Spleen (tissue), 11 donors: Measurements from ENCODE around the gene DNMT1. TPM values are rescaled to one million over a fixed set of nuclear protein-coding genes. Genes with fewer than 3 reads are reported as not detected.
"Not testable (repeated sequence)": the region's sequence is repeated elsewhere in the genome, so short reads cannot be mapped to it uniquely, and the experiment has no call there.

Source experiments
- DNase-seq: peaks from one replicate; pipeline ENCODE4 v3.0.0-alpha.2; 2020
- H3K27ac ChIP-seq, 8 donors: fragments of 200-600 bp; sonication (generic) in 7 of 8; 1 replicate in 4 of 8; 2 replicates in 4 of 8; pipeline versions ENCODE4 v1.5.0 to v1.8.0; 2016 to 2021; ENCODE audit warnings: inconsistent platforms in 4 of 8, mild to moderate bottlenecking in 4 of 8, moderate library complexity in 1 of 8
- H3K27me3 ChIP-seq, 7 donors: fragments of 200-600 bp; sonication (generic) in 6 of 7; replicated peaks in 1 of 7; 1 replicate in 4 of 7; 2 replicates in 3 of 7; pipeline versions ENCODE4 v1.5.0 to v1.8.0; 2016 to 2021; ENCODE audit warnings: inconsistent platforms in 3 of 7, mild to moderate bottlenecking in 1 of 7
- H3K36me3 ChIP-seq, 6 donors: fragments of 200-600 bp; sonication (generic) in 5 of 6; 1 replicate in 4 of 6; 2 replicates in 2 of 6; pipeline versions ENCODE4 v1.5.0 to v1.8.0; 2016 to 2021; ENCODE audit warnings: inconsistent platforms in 2 of 6
- H3K4me1 ChIP-seq, 6 donors: fragments of 200-600 bp; sonication (generic) in 5 of 6; 1 replicate in 3 of 6; 2 replicates in 3 of 6; pipeline versions ENCODE4 v1.5.0 to v1.8.0; 2016 to 2021; ENCODE audit warnings: inconsistent platforms in 3 of 6
- H3K4me3 ChIP-seq, 8 donors: fragments of 200-600 bp; sonication (generic) in 7 of 8; 1 replicate in 4 of 8; 2 replicates in 4 of 8; pipeline versions ENCODE4 v1.5.0 to v1.8.0; 2016 to 2021; ENCODE audit warnings: inconsistent platforms in 4 of 8, mild to moderate bottlenecking in 4 of 8, moderate library complexity in 2 of 8
- H3K9me3 ChIP-seq, 8 donors: fragments of 200-600 bp; sonication (generic) in 7 of 8; 1 replicate in 4 of 8; 2 replicates in 4 of 8; pipeline versions ENCODE4 v1.5.0 to v1.8.0; 2016 to 2021; ENCODE audit warnings: inconsistent platforms in 4 of 8
- POLR2A ChIP-seq, 3 donors: fragments of 450-650 bp; IDR thresholded peaks; one replicate each; pipeline ENCODE4 v1.5.1; 2017; ENCODE audit warnings: antibody characterized with exemption in 3 of 3, mild to moderate bottlenecking in 1 of 3
- POLR2AphosphoS5 ChIP-seq, 3 donors: sonication (generic); formaldehyde crosslinking; IDR thresholded peaks; one replicate each; pipeline ENCODE4 v1.5.1; 2017; ENCODE audit warnings: antibody characterized with exemption in 3 of 3
- WGBS, 5 donors: extraction: QIAGEN DNeasy Blood & Tissue Kit in 3 of 5; methylation state at CpG; one replicate each; pipeline versions ENCODE4 v1.1.5 to v1.1.7; 2013 to 2018; 5-methylcytosine and 5-hydroxymethylcytosine counted together
- intact Hi-C: fragments of 100-400 bp; cut with DNase I; formaldehyde crosslinking; loops from one replicate; pipeline ENCODE4 v1.15.0; 2023; ENCODE audit warnings: low total_unique reads
- polyA plus RNA-seq, 3 donors: library from polyadenylated mRNA; stranded (reverse); fragments of 200-250 nt; gene quantifications; one replicate each; pipeline ENCODE4 v1.2.1, GENCODE V29; 2013
- total RNA-seq, 7 donors: library from RNA; depleted of rRNA in 3 of 7; stranded (reverse); fragments of >200 nt in 3 of 7; fragmentation: NEBNext Ultra II Directional in 4 of 7; extraction: Animal tissue kit (Norgen Biotek cat#: 25700) in 4 of 7; gene quantifications; one replicate each; pipeline versions ENCODE4 v1.1.0 to v1.2.1, GENCODE V29; 2016 to 2021
- TF ChIP-seq, protein P1 (sequence below), 11 experiments: fragments of 200-600 bp in 7 of 11; fragments of 450-650 bp in 4 of 11; sonication (generic) in 4 of 11; IDR thresholded peaks in 8 of 11; conservative IDR thresholded peaks in 3 of 11; 1 replicate in 7 of 11; 2 replicates in 4 of 11; pipeline versions ENCODE4 v1.4.0 to v1.8.0; 2016 to 2021; ENCODE audit warnings: antibody characterized with exemption in 11 of 11, inconsistent platforms in 4 of 11, mild to moderate bottlenecking in 1 of 11
- donor health status: healthy with polysubstance abuse.
- donor health status: DM: no; HTN: no; CAD: no; lungs with moderate emphysema.
- donor health status: DM: no; HTN: no; CAD: no.
- donor health status: Bipolar disorder and iron deficiency.
- donor health status: healthy.
- donor health status: DM: no; HTN: no; CAD: no.
- donor health status: DM: yes; HTN: yes; CAD: no.

The DNMT1 gene
- total and polyA plus RNA-seq, 10 donors, result 40.6 to 131 (median 71.8) TPM

DNA sequence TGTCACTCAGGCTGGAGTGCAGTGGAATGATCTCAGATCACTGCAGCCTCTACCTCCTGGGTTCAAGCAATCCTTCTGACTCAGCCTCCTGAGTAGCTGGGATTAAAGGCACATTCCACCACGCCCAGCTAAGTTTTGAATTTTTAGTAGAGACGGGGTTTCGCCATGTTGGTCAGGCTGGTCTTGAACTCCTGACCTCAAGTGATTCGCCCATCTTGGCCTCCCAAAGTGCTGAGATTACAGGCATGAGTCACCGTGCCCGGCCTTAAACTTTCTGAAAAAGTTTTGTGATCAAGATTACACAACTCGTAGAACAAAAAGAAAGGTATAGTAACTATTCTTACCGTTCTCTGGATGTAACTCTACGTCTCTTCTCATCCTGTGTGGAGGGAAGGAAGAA is 21.2 kb downstream of the DNMT1 start:
- TF ChIP-seq, protein P1, sequence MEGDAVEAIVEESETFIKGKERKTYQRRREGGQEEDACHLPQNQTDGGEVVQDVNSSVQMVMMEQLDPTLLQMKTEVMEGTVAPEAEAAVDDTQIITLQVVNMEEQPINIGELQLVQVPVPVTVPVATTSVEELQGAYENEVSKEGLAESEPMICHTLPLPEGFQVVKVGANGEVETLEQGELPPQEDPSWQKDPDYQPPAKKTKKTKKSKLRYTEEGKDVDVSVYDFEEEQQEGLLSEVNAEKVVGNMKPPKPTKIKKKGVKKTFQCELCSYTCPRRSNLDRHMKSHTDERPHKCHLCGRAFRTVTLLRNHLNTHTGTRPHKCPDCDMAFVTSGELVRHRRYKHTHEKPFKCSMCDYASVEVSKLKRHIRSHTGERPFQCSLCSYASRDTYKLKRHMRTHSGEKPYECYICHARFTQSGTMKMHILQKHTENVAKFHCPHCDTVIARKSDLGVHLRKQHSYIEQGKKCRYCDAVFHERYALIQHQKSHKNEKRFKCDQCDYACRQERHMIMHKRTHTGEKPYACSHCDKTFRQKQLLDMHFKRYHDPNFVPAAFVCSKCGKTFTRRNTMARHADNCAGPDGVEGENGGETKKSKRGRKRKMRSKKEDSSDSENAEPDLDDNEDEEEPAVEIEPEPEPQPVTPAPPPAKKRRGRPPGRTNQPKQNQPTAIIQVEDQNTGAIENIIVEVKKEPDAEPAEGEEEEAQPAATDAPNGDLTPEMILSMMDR (IDR thresholded peaks at IDR 0.05 in 8 of 11, conservative IDR thresholded peaks at IDR 0.05 in 3 of 11), result no peak
- TF ChIP-seq POLR2AphosphoS5 (IDR thresholded peaks at IDR 0.05) (no peak), POLR2A (IDR thresholded peaks at IDR 0.05) (no peak)
- Histone ChIP-seq H3K4me1 (peaks cover 0 to 2% (median 0%) of the 10 kb centered on the region in 6 donors), H3K9me3 (no peaks in the 10 kb centered on the region), H3K27me3 (no peaks in the 10 kb centered on the region), H3K27ac (no peak overlapping the region), H3K36me3 (peaks cover 0 to 100% (median 83%) of the 10 kb centered on the region in 6 donors), H3K4me3 (no peak overlapping the region)
- intact Hi-C loops, result no loop called here
- no peak for DNase-seq
- 75 to 91% (median 84%) methylated on average over 9 of the region's 9 CpGs for WGBS, 5 donors

DNA sequence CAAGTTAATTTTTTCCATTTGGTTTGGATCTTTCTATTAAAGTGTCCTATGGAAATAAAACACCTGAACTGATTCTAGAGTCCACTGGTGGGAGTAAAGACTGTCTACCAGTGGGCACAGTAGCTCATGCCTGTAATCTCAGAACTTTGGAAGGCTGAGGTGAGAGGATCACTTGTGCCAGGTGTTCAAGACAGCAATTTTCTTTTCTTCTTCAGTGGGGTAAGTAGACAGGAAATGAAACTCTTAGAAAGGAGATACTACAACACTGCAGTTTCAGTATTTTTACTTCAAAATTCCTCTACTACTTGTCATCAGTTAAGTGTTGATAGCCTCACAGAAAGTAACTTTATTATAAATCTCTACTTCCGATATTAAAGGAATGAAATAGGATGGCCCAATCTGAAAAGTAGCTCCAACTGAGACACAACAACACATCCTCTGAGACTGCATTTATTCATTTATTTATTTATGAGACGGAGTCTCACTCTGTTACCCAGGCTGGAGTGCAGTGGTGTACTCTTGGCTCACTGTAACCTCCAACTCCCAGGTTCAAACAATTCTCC is 26.3 kb downstream of the DNMT1 start:
- TF ChIP-seq POLR2A (IDR thresholded peaks at IDR 0.05) (no peak), POLR2AphosphoS5 (IDR thresholded peaks at IDR 0.05) (no peak)
- TF ChIP-seq, protein P1 (IDR thresholded peaks at IDR 0.05 in 8 of 11, conservative IDR thresholded peaks at IDR 0.05 in 3 of 11), result no peak
- 88 to 95% (median 92%) methylated on average over 2 of the region's 2 CpGs for WGBS, 5 donors
- Histone ChIP-seq H3K27me3 (no peaks in the 10 kb centered on the region), H3K27ac (no peak overlapping the region), H3K36me3 (peaks cover 0 to 100% (median 89%) of the 10 kb centered on the region in 6 donors), H3K4me1 (peaks cover 0 to 4% (median 0%) of the 10 kb centered on the region in 6 donors), H3K9me3 (no peaks in the 10 kb centered on the region), H3K4me3 (no peak overlapping the region)
- intact Hi-C loops, result no loop called here
- DNase-seq, result no peak

DNA sequence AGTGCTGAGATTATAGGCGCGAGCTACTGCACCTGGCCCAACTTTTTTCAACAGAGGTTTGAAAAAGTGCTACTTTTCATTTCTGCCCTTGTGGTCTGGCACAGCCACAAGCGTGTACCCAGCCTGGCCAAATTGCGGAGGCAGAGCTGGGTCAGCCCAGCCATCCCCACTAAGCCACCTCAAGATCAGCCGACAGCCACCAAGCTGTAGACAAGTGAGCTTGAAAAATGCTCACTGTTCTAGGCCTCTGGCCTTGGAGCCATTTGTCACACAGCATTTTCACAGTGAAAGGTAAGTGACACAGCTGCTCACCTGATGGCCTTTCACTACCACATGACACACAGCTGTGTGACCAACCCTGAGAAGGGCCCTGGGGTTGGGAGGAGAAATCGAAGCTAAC is 27.3 kb downstream of the DNMT1 start:
- no peak for DNase-seq
- Histone ChIP-seq H3K27ac (no peak overlapping the region), H3K4me3 (no peak overlapping the region), H3K9me3 (no peaks in the 10 kb centered on the region), H3K36me3 (peaks cover 0 to 100% (median 89%) of the 10 kb centered on the region in 6 donors), H3K27me3 (no peaks in the 10 kb centered on the region), H3K4me1 (peaks cover 0 to 4% (median 0%) of the 10 kb centered on the region in 6 donors)
- 82 to 97% (median 88%) methylated on average over 6 of the region's 6 CpGs for WGBS, 5 donors
- TF ChIP-seq POLR2AphosphoS5 (IDR thresholded peaks at IDR 0.05) (no peak), POLR2A (IDR thresholded peaks at IDR 0.05) (no peak)
- TF ChIP-seq, protein P1 (IDR thresholded peaks at IDR 0.05 in 8 of 11, conservative IDR thresholded peaks at IDR 0.05 in 3 of 11), result no peak
- intact Hi-C loops, result no loop called here

DNA sequence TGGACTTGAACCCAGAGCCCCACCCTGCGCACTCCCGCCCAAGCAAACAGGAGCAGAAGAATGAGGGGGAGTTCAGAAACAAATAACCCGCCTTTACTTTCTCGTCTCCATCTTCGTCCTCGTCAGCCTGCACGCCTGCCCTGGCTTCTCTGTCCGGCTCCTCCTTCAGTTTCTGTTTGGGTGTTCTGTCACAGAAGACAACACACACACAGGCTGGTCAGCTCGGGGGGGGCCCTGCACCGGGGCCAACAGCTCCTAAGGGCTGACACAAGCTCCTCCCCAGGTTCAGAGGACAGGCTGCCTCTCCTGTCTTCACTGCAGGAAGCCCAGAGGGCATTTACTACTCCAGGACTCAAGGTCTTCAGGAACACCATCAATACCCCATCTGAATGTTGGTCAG is 28.3 kb downstream of the DNMT1 start:
- WGBS, 5 donors, result 95 to 97% (median 97%) methylated on average over 10 of the region's 10 CpGs
- H3K9me3 ChIP-seq, H3K27ac ChIP-seq, intact Hi-C loops, DNase-seq, H3K27me3 ChIP-seq, H3K4me1 ChIP-seq, H3K4me3 ChIP-seq: not testable (repeated sequence)
- peaks cover 0 to 100% (median 91%) of the 10 kb centered on the region in 6 donors for H3K36me3 ChIP-seq
